GM18526 (cell line): ENCODE results near the gene LRRC10.
A peak's percentile ranks its signal among the peaks of the same experiment; 100 is the strongest.

Experiments used
- POLR2A ChIP-seq: IDR thresholded peaks from 3 replicates; pipeline ENCODE4 v1.6.1; 2011; ENCODE audit not compliant: insufficient read length; ENCODE audit errors: extremely low read depth

Gene LRRC10

GRCh38 chr12:69589082-69589481 is 21.6 kb downstream of the LRRC10 start:
- no peak for TF ChIP-seq POLR2A

GRCh38 chr12:69588527-69588926 is 22.2 kb downstream of the LRRC10 start:
- no peak for TF ChIP-seq POLR2A

DNA sequence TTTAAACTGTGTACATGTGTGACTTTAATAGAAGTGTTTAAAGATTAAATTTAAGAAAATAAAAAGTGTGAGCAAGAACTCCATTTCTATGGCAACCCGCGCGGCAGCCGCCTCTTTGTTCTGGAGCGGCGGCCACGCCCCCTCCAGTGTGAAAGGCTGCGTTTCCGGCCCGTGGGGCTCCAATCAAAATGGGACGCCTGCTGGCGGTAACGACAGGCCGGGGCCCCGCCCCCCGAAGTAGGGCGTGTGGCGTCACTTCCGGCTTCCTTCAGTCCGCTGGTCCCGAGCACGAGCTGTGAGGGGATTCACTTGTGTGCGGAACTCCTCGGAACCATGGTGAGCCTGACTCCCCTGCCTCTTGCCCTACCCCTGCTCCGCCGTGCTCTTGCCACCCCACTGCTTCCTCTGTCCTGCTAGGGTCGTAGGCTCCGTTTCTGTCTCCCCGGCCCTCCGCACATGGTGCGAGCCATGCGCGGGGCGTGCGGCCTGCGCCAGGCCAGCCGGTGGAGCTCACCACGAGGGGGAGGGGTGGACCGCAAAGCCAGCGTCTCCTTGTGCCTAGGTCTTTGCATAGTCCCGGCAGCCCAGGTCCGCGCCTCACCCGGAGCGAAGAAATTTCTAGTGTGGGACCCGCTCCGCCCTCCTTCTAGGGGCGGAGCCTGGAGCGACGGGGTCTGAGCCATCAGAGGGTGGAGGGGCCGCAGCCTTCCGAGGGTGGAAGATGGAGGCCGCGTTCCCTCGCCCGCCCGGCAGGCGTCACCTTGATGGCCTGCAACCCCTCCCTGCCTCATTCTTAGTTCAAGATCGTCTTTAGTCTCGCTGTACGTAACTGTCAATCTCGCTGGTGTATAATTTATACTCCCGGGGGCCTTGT is 25.3 kb downstream of the LRRC10 start, which contains the start of gene CCT2:
TSS of gene CCT2 (plus strand) at position 271 of the 874 bp plus-strand sequence. CDS start at position 334, 63 bp downstream.
- peak; percentile 96 for TF ChIP-seq POLR2A

DNA sequence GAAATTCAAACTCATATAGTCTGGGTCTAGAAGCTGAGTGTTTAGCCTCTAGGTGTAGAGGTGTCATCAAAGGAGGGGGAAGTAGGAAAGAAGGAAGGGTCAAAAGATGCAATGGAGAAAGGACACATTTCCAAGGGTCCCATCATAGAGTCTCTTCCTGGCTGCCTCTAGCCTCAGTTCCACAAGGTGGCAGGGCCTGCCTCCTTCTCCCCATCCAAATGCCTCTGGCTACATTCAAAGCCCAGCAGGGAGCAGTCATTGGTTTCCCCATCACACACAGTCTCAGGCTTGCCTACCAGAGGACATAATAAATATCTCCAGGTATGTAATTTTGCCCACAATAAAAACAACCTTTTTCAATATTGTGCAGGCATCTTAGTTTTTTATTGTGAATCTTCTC is 27.5 kb downstream of the LRRC10 start:
- TF ChIP-seq POLR2A: no peak

- no peak for TF ChIP-seq POLR2A
Measured at GRCh38 chr12:69580074-69580473, 30.6 kb downstream of the LRRC10 start.

DNA sequence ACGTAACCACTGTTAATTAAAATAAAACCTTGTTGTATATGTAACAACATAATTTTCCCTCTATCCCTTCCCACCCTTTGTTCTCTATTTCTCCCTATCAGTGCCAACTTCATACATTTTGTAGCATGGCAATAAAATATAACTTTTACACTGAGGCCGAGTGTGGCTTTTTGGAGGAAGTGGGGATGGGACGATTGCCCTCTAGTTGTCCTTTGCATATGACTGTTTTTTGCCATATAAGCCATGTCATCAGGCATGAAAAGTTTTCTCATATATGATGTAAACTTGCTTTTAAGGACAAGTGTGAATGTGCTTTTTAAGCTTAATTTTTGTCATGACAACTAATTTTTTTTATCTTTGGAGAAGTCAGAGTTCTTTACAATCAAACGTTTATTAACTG is 31.7 kb downstream of the LRRC10 start:
- TF ChIP-seq POLR2A: no peak

- TF ChIP-seq POLR2A: no peak
Measured at GRCh38 chr12:69578283-69578682, 32.4 kb downstream of the LRRC10 start.

GRCh38 chr12:69575346-69575745 is 35.4 kb downstream of the LRRC10 start:
- no peak for TF ChIP-seq POLR2A

DNA sequence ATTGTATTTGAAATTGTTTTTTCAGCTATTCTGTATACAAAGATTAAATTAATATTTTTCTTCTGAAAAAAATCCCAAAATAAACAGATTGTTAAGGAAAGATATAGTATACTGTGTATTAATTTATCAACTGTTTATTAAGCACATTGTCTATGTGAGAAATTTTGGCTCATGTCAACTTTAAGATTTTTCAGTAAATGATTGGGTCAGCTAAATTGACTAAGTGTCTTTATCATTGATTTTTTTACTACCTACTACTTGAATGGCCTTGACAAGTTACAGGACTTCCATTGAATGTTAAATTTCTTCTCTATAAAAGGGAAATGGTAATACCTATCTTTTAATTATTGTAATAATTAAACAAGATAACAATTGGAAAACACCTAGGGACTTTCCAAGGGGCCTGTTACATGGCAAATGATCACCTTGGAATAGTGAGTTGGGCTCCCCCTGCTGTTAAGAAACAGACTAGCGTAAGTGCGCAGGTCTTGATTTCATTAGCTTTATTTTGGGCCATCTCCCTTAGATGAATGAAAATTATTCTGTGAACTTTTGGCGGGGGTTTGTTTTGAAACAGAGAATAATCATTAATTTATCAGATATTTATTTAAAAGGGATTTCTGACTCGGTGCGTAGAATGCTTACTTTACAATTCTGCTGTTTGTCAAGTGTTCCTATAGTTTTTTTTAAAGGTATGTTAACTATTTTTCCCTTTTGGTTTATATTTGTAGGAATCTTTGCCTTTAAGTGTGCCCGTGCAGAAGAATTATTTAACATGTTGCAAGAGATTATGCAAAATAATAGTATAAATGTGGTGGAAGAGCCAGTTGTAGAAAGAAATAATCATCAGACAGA is 39.9 kb downstream of the LRRC10 start:
- TF ChIP-seq POLR2A: no peak

DNA sequence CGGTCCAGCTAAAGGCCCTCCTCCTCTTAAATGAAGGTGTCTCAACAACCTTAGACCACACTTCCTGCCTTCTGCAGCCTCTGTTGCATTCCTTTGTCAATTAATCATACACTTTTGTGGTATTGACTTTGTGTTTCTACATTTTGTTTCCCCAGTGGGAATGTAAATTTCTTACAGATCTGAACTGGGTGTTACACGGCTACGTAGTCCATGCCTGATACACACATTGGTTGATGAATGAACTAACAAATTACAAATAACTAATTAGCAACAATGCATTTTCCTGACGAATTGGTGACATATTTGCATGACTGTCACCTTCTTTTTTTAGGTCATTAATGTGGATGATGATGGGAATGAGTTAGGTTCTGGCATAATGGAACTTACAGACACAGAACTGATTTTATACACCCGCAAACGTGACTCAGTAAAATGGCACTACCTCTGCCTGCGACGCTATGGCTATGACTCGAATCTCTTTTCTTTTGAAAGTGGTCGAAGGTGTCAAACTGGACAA is 40.6 kb downstream of the LRRC10 start:
- TF ChIP-seq POLR2A: no peak

DNA sequence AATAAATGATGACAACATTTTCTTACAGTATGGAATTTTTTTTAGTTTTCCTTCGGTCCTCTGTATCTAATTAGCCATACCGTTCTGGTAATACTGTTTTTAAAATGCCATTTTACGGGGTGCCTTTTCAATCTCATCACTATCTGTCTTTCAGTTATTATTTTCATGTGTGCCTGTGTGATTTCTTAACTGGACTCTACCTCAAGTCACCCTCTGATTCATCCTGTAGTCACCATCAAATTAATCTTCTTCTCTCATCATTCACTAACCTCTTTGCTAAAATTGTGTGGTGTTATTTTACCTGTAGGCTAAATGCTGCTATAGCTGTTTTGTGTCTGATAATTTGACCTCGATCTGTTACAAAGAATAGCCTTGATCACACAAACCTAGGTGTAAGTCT is 41.5 kb downstream of the LRRC10 start:
- TF ChIP-seq POLR2A: no peak

DNA sequence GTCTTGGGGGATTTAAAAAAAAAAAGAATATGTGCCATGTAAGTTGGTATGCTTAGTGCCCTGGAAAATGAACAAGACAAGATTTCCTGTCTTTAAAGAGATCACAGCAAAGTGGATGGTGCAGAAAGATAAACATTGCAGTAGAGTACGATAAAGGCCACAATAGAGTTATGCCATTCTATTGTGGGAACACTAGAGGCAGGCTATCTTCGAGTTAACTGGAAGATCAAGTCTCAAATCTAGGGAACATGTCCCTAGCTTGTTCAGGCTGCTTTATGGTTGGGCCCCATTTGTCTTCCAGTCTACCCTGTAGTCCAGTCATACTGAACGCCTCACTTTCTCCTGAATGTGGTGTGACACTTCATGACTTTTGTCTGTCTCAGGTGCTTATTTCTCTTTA is 44.1 kb downstream of the LRRC10 start:
- no peak for TF ChIP-seq POLR2A

DNA sequence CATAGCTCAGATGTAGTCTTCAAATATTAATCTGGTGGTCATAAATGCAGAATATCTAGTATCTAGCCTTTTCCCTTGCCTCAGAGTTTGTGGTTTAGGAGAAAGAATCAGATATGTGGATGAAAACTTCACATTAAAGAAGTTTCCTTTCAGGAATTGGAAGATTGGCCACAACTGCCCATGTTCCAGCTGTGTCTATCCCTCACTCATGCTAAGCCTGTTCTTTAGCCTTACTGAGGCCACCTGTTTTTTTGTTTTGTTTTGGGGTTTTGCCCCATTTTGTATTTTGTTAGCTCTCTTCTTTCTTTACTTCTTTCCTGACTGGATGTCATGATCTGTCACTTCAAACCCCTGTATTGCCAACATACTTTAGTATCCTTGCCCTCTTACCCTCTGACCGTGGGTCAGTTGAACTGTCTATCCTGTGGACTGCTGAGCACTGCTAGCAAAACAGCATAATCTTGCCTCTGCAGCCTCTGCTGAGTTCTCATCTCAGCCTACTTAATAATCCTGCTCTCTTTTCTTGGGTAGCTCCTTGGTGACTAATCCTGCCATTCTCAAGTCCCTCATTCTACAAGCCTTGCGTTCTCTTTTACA is 47.4 kb downstream of the LRRC10 start:
- no peak for TF ChIP-seq POLR2A
